ENCODE data around the gene MAGI1.

GRCh38 chr3:65396078-65396477 is 642.6 kb downstream of the MAGI1 start:
- TF ChIP-seq CTCF (IDR thresholded peaks at IDR 0.05; ENCODE audit: insufficient read depth, low read length, poor library complexity, severe bottlenecking): no peak
- TF ChIP-seq EZH2phosphoT487 (conservative IDR thresholded peaks at IDR 0.05; ENCODE audit: low read length): no peak
